ENCODE measurements around the gene ZGLP1.
A peak's percentile ranks its signal among the peaks of the same experiment; 100 is the strongest.

ZGLP1 gene

GRCh38 chr19:10269333-10270179, 40.1 kb downstream of the ZGLP1 start:
- DNase-seq = peak; percentile 68
- in situ Hi-C loops (cut with HindIII; ENCODE audit: low pct_ligation_motif_present, low sequenced_read_pairs) = no loop called here
- H3K27me3 ChIP-seq (replicated peaks) = no peaks in the 10 kb centered on the region
- peak overlapping the region; percentile 23 for H3K27ac ChIP-seq
- TF ChIP-seq CTCF (IDR thresholded peaks at IDR 0.05; ENCODE audit: low read depth, low read length, missing control alignments) = peak; percentile 94
- H3K36me3 ChIP-seq (replicated peaks) = no peaks in the 10 kb centered on the region
- peak overlapping the region; percentile 47 for H3K4me3 ChIP-seq (ENCODE audit: low read depth, low read length)

- Histone ChIP-seq H3K36me3 (replicated peaks) (no peaks in the 10 kb centered on the region), H3K27me3 (replicated peaks) (no peaks in the 10 kb centered on the region), H3K27ac (no peak overlapping the region), H3K4me3 (ENCODE audit: low read depth, low read length) (no peak overlapping the region)
- DNase-seq = no peak
- TF ChIP-seq CTCF (IDR thresholded peaks at IDR 0.05; ENCODE audit: low read depth, low read length, missing control alignments) = no peak
- in situ Hi-C loops (cut with HindIII; ENCODE audit: low pct_ligation_motif_present, low sequenced_read_pairs) = no loop called here
Measured at GRCh38 chr19:10268071-10268470, 41.5 kb downstream of the ZGLP1 start.

GRCh38 chr19:10266706-10267105, 42.9 kb downstream of the ZGLP1 start:
- no peaks in the 10 kb centered on the region for H3K36me3 ChIP-seq (replicated peaks)
- DNase-seq = no peak
- H3K4me3 ChIP-seq (ENCODE audit: low read depth, low read length) = no peak overlapping the region
- TF ChIP-seq CTCF (IDR thresholded peaks at IDR 0.05; ENCODE audit: low read depth, low read length, missing control alignments) = no peak
- no peaks in the 10 kb centered on the region for H3K27me3 ChIP-seq (replicated peaks)
- no peak overlapping the region for H3K27ac ChIP-seq
- in situ Hi-C loops (cut with HindIII; ENCODE audit: low pct_ligation_motif_present, low sequenced_read_pairs) = no loop called here

- H3K36me3 ChIP-seq (replicated peaks) = peaks cover 10% of the 10 kb centered on the region
- DNase-seq = no peak
- no peak overlapping the region for H3K27ac ChIP-seq
- H3K4me3 ChIP-seq (ENCODE audit: low read depth, low read length) = no peak overlapping the region
- no peaks in the 10 kb centered on the region for H3K27me3 ChIP-seq (replicated peaks)
- in situ Hi-C loops (cut with HindIII; ENCODE audit: low pct_ligation_motif_present, low sequenced_read_pairs) = no loop called here
- TF ChIP-seq CTCF (IDR thresholded peaks at IDR 0.05; ENCODE audit: low read depth, low read length, missing control alignments) = no peak
Measured at GRCh38 chr19:10262771-10263170, 46.8 kb downstream of the ZGLP1 start.

- Histone ChIP-seq H3K4me3 (ENCODE audit: low read depth, low read length) (no peak overlapping the region), H3K27me3 (replicated peaks) (no peaks in the 10 kb centered on the region), H3K27ac (no peak overlapping the region), H3K36me3 (replicated peaks) (peaks cover 19% of the 10 kb centered on the region)
- no peak for TF ChIP-seq CTCF (IDR thresholded peaks at IDR 0.05; ENCODE audit: low read depth, low read length, missing control alignments)
- in situ Hi-C loops (cut with HindIII; ENCODE audit: low pct_ligation_motif_present, low sequenced_read_pairs) = no loop called here
- no peak for DNase-seq
Measured at GRCh38 chr19:10260141-10260584, 49.5 kb downstream of the ZGLP1 start.

All from brain microvascular endothelial cell (primary cell).